OCI-LY7 (cell line): ENCODE measurements around the gene WDFY2. TPM values are rescaled to one million over a fixed set of nuclear protein-coding genes. Genes with fewer than 3 reads are reported as not detected.

Source experiments
- BruUV-seq: library from RNA; stranded (reverse); fragments of 400-500 nt; replicated peaks from 2 replicates; lab custom pipeline; 2021; lab: Mats Ljungman, UMichigan
- CTCF ChIA-PET: fragments of 300-600 bp; sonication (Branson Sonifier 250); formaldehyde crosslinking; loops from one replicate; lab custom pipeline; 2022; ENCODE audit warnings: antibody characterized with exemption; ENCODE audit not compliant: unreplicated experiment; lab: Charles Lee
- POLR2A ChIA-PET: fragments of 300-600 bp; sonication (Branson Sonifier 250); formaldehyde crosslinking; loops from one replicate; lab custom pipeline; 2022; ENCODE audit warnings: antibody characterized with exemption; lab: Charles Lee
- DNase-seq: peaks from one replicate; pipeline ENCODE4 v3.0.0-alpha.2; 2015; ENCODE audit warnings: low spot score
- H2AFZ ChIP-seq: fragments of 200-600 bp; sonication (generic), shearing (Covaris generic); 2 replicates; pipeline ENCODE4 v1.6.1; 2014; ENCODE audit warnings: mild to moderate bottlenecking, antibody characterized with exemption, low read length, moderate library complexity
- H3K27ac ChIP-seq: fragments of 200-600 bp; sonication (generic); 2 replicates; pipeline ENCODE4 v1.5.1; 2014; ENCODE audit warnings: mixed run types, low read depth, mild to moderate bottlenecking, moderate library complexity, low read length, inconsistent platforms; ENCODE audit not compliant: poor library complexity, severe bottlenecking
- H3K36me3 ChIP-seq: fragments of 200-600 bp; sonication (generic); 2 replicates; pipeline ENCODE4 v1.6.1; 2014; ENCODE audit warnings: mild to moderate bottlenecking, antibody characterized with exemption, low read length, moderate library complexity, mixed read lengths; ENCODE audit not compliant: insufficient read depth
- H3K4me1 ChIP-seq: fragments of 200-600 bp; sonication (generic); 2 replicates; pipeline ENCODE4 v1.5.1; 2014; ENCODE audit warnings: mild to moderate bottlenecking, low read length; ENCODE audit not compliant: insufficient read depth, poor library complexity, severe bottlenecking
- H3K4me2 ChIP-seq: fragments of 200-600 bp; sonication (generic); 2 replicates; pipeline ENCODE4 v1.6.1; 2014; ENCODE audit warnings: mild to moderate bottlenecking, low read length
- H3K4me3 ChIP-seq: fragments of 200-600 bp; sonication (generic); 2 replicates; pipeline ENCODE4 v1.5.1; 2014; ENCODE audit warnings: mild to moderate bottlenecking, low read depth, low read length; ENCODE audit not compliant: poor library complexity, severe bottlenecking
- H3K79me2 ChIP-seq: fragments of 200-600 bp; sonication (generic); 2 replicates; pipeline ENCODE4 v1.6.1; 2016; ENCODE audit warnings: low read depth, mild to moderate bottlenecking, low read length, moderate library complexity, mixed read lengths; ENCODE audit not compliant: insufficient read depth
- H3K9me2 ChIP-seq: fragments of 200-600 bp; sonication (generic); 2 replicates; pipeline ENCODE4 v1.6.1; 2016; ENCODE audit warnings: mild to moderate bottlenecking, low read length, mixed read lengths; ENCODE audit not compliant: insufficient read depth
- H3K9me3 ChIP-seq: fragments of 200-600 bp; sonication (generic); 2 replicates; pipeline ENCODE4 v1.6.1; 2014; ENCODE audit warnings: mild to moderate bottlenecking, mixed run types, low read length, mixed read lengths
- H4K20me1 ChIP-seq: fragments of 200-600 bp; sonication (generic); 2 replicates; pipeline ENCODE4 v1.6.1; 2014; ENCODE audit warnings: mild to moderate bottlenecking, antibody characterized with exemption, low read length, moderate library complexity, mixed read lengths; ENCODE audit not compliant: insufficient read depth
- CTCF ChIP-seq: fragments of 200-600 bp; sonication (generic); conservative IDR thresholded peaks from 2 replicates; pipeline ENCODE4 v1.5.1; 2014; ENCODE audit warnings: mild to moderate bottlenecking, antibody characterized with exemption, low read length, moderate library complexity, mixed read lengths
- EZH2phosphoT487 ChIP-seq: fragments of 200-600 bp; sonication (generic); IDR thresholded peaks from 2 replicates; pipeline ENCODE4 v1.6.1; 2018; ENCODE audit warnings: low read depth, borderline replicate concordance, mild to moderate bottlenecking, mixed run types, antibody characterized with exemption, low read length, moderate library complexity, mixed read lengths
- intact Hi-C: fragments of 100-400 bp; cut with micrococcal nuclease; formaldehyde crosslinking; loops from one replicate; pipeline ENCODE4 v1.10.0; 2022; ENCODE audit not compliant: unreplicated experiment
- total RNA-seq, 2 experiments: library from RNA; depleted of rRNA in 1 of 2; stranded (reverse); fragments of >200 nt in 1 of 2; shearing (Covaris generic) in 1 of 2; gene quantifications; 2 replicates each; pipeline ENCODE4 v1.2.3, GENCODE V29; 2014 to 2022

Gene WDFY2
- total RNA-seq, 2 experiments from 2014 or later, result 6.4 to 18.1 TPM

- no TSS peak for BruUV-seq
- no peak overlapping the region for H2AFZ ChIP-seq
- no peaks in the 10 kb centered on the region for H3K4me1 ChIP-seq
- no peak overlapping the region for H3K4me2 ChIP-seq
- no peaks in the 10 kb centered on the region for H3K9me3 ChIP-seq
- CTCF ChIA-PET, result no interaction called here
- POLR2A ChIA-PET, result no interaction called here
- H3K27ac ChIP-seq, result no peak overlapping the region
- no peak for DNase-seq
- H3K79me2 ChIP-seq, result no peaks in the 10 kb centered on the region
- intact Hi-C loops, result no loop called here
- no peaks in the 10 kb centered on the region for H4K20me1 ChIP-seq
- H3K4me3 ChIP-seq, result no peak overlapping the region
- no peaks in the 10 kb centered on the region for H3K36me3 ChIP-seq
- no peaks in the 10 kb centered on the region for H3K9me2 ChIP-seq
- no peak for TF ChIP-seq CTCF
- TF ChIP-seq EZH2phosphoT487, result no peak
Measured at GRCh38 chr13:51679616-51680015, 95.4 kb downstream of the WDFY2 start.

- Histone ChIP-seq H3K4me1 (no peaks in the 10 kb centered on the region), H4K20me1 (no peaks in the 10 kb centered on the region), H3K4me2 (no peak overlapping the region), H3K9me3 (no peaks in the 10 kb centered on the region), H3K36me3 (no peaks in the 10 kb centered on the region), H3K79me2 (no peaks in the 10 kb centered on the region), H3K27ac (no peak overlapping the region), H3K9me2 (no peaks in the 10 kb centered on the region), H2AFZ (no peak overlapping the region), H3K4me3 (no peak overlapping the region)
- ChIA-PET POLR2A (interaction anchor here (0.5 to 0.9 kb wide), 5 partner anchors 11 to 467 kb away, joined by 3 to 4 read pairs (median 3); no protein-coding TSS in a partner anchor), CTCF (no interaction called here)
- TF ChIP-seq EZH2phosphoT487, result no peak
- no peak for TF ChIP-seq CTCF
- no peak for DNase-seq
- intact Hi-C loops, result no loop called here
- no TSS peak for BruUV-seq
Measured at GRCh38 chr13:51681037-51681678, 96.9 kb downstream of the WDFY2 start.

GRCh38 chr13:51682686-51683085, 98.4 kb downstream of the WDFY2 start:
- CTCF ChIA-PET, result no interaction called here
- no peak overlapping the region for H3K4me2 ChIP-seq
- no peak overlapping the region for H2AFZ ChIP-seq
- no peak overlapping the region for H3K4me3 ChIP-seq
- TF ChIP-seq EZH2phosphoT487, result no peak
- no peak for TF ChIP-seq CTCF
- no peaks in the 10 kb centered on the region for H3K36me3 ChIP-seq
- no peak for DNase-seq
- intact Hi-C loops, result no loop called here
- POLR2A ChIA-PET, result no interaction called here
- no peaks in the 10 kb centered on the region for H3K79me2 ChIP-seq
- H3K9me2 ChIP-seq, result no peaks in the 10 kb centered on the region
- H3K4me1 ChIP-seq, result no peaks in the 10 kb centered on the region
- H3K9me3 ChIP-seq, result no peaks in the 10 kb centered on the region
- BruUV-seq, result no TSS peak
- no peak overlapping the region for H3K27ac ChIP-seq
- H4K20me1 ChIP-seq, result no peaks in the 10 kb centered on the region
